Parathyroid adenoma (tissue), 2 donors: ENCODE measurements around the gene KRT6B.
"Not testable (repeated sequence)": the region's sequence is repeated elsewhere in the genome, so short reads cannot be mapped to it uniquely, and the experiment has no call there.

Source experiments
- H2AFZ ChIP-seq: fragments of 300-600 bp; sonication (generic); one replicate; pipeline ENCODE4 v1.7.0; 2017; ENCODE audit warnings: antibody characterized with exemption, mild to moderate bottlenecking
- H3K27ac ChIP-seq: fragments of 300-600 bp; sonication (generic); one replicate; pipeline ENCODE4 v1.7.0; 2017
- H3K27me3 ChIP-seq: fragments of 300-600 bp; sonication (generic); one replicate; pipeline ENCODE4 v1.7.0; 2017; ENCODE audit warnings: low read length; ENCODE audit not compliant: control insufficient read depth, insufficient read depth
- H3K36me3 ChIP-seq: fragments of 300-600 bp; sonication (generic); one replicate; pipeline ENCODE4 v1.7.0; 2017; ENCODE audit warnings: low read length; ENCODE audit not compliant: control insufficient read depth, insufficient read depth
- H3K4me1 ChIP-seq: fragments of 300-600 bp; sonication (generic); one replicate; pipeline ENCODE4 v1.7.0; 2017; ENCODE audit warnings: control low read depth
- H3K4me2 ChIP-seq: fragments of 300-600 bp; sonication (generic); one replicate; pipeline ENCODE4 v1.7.0; 2017; ENCODE audit warnings: low read length
- H3K4me3 ChIP-seq: fragments of 300-600 bp; sonication (generic); one replicate; pipeline ENCODE4 v1.7.0; 2017; ENCODE audit warnings: low read depth, low read length
- H3K79me2 ChIP-seq: fragments of 300-600 bp; sonication (generic); one replicate; pipeline ENCODE4 v1.7.0; 2017; ENCODE audit warnings: control low read depth
- H3K9ac ChIP-seq: fragments of 300-600 bp; sonication (generic); one replicate; pipeline ENCODE4 v1.7.0; 2017; ENCODE audit warnings: mild to moderate bottlenecking
- H3K9me3 ChIP-seq: fragments of 300-600 bp; sonication (generic); one replicate; pipeline ENCODE4 v1.7.0; 2017; ENCODE audit warnings: low read length; ENCODE audit not compliant: control insufficient read depth
- CTCF ChIP-seq: fragments of 300-600 bp; sonication (generic); IDR thresholded peaks from one replicate; pipeline ENCODE4 v1.7.0; 2017; ENCODE audit warnings: antibody characterized with exemption, mild to moderate bottlenecking
- donor health status: primary hyperparathyroidism.

Gene KRT6B

GRCh38 chr12:52494100-52494499, 42.2 kb upstream of the KRT6B start:
- peaks cover 15% of the 10 kb centered on the region for H3K4me1 ChIP-seq
- H3K27me3 ChIP-seq: no peaks in the 10 kb centered on the region
- H3K9ac ChIP-seq: no peak overlapping the region
- H3K36me3 ChIP-seq: no peaks in the 10 kb centered on the region
- no peaks in the 10 kb centered on the region for H3K9me3 ChIP-seq
- H3K27ac ChIP-seq: no peak overlapping the region
- no peak overlapping the region for H3K4me3 ChIP-seq
- peak overlapping the region; percentile 12 for H2AFZ ChIP-seq
- TF ChIP-seq CTCF: no peak
- H3K4me2 ChIP-seq: no peak overlapping the region
- H3K79me2 ChIP-seq: no peaks in the 10 kb centered on the region

GRCh38 chr12:52493172-52493571, 41.2 kb upstream of the KRT6B start, which contains the start of gene KRT6A:
KRT6A (minus strand) TSS chr12:52493257; CDS start chr12:52493188, 69 bp downstream.
- Histone ChIP-seq H2AFZ (no peak within 1 kb of the TSS), H3K27me3 (no peaks in the 10 kb centered on the region), H3K4me2 (no peak within 1 kb of the TSS), H3K9me3 (no peaks in the 10 kb centered on the region), H3K27ac (no peak within 1 kb of the TSS), H3K4me1 (peaks cover 15% of the 10 kb centered on the region), H3K4me3 (no peak within 1 kb of the TSS), H3K9ac (no peak within 1 kb of the TSS), H3K79me2 (no peaks in the 10 kb centered on the region), H3K36me3 (no peaks in the 10 kb centered on the region)
- TF ChIP-seq CTCF: no peak

- not testable (repeated sequence) for H2AFZ ChIP-seq, H3K9ac ChIP-seq, H3K9me3 ChIP-seq, H3K36me3 ChIP-seq, H3K27me3 ChIP-seq, H3K4me3 ChIP-seq, H3K79me2 ChIP-seq, H3K4me2 ChIP-seq, H3K27ac ChIP-seq
- H3K4me1 ChIP-seq: peaks cover 15% of the 10 kb centered on the region
Observed at GRCh38 chr12:52492405-52492804, 40.5 kb upstream of the KRT6B start.

- H3K79me2 ChIP-seq, H3K27ac ChIP-seq, H3K9me3 ChIP-seq, H3K4me3 ChIP-seq, H2AFZ ChIP-seq, H3K4me2 ChIP-seq, H3K36me3 ChIP-seq, H3K9ac ChIP-seq, H3K27me3 ChIP-seq: not testable (repeated sequence)
- H3K4me1 ChIP-seq: peaks cover 15% of the 10 kb centered on the region
Observed at GRCh38 chr12:52491495-52491894, 39.5 kb upstream of the KRT6B start.

GRCh38 chr12:52488736-52489135, 36.8 kb upstream of the KRT6B start:
- Histone ChIP-seq H3K4me3 (no peak overlapping the region), H3K9me3 (no peaks in the 10 kb centered on the region), H3K4me2 (no peak overlapping the region), H2AFZ (no peak overlapping the region), H3K27ac (no peak overlapping the region), H3K27me3 (no peaks in the 10 kb centered on the region), H3K9ac (no peak overlapping the region), H3K36me3 (no peaks in the 10 kb centered on the region), H3K79me2 (no peaks in the 10 kb centered on the region), H3K4me1 (no peaks in the 10 kb centered on the region)
- TF ChIP-seq CTCF: no peak

- H3K79me2 ChIP-seq, H3K4me2 ChIP-seq, H3K9ac ChIP-seq, H3K27me3 ChIP-seq, H3K36me3 ChIP-seq, H3K4me1 ChIP-seq, H2AFZ ChIP-seq, H3K4me3 ChIP-seq, H3K9me3 ChIP-seq, H3K27ac ChIP-seq: not testable (repeated sequence)
Observed at GRCh38 chr12:52487744-52488443, 35.9 kb upstream of the KRT6B start.
